Neutrophil (primary cell): ENCODE measurements around the gene TJP3.

Experiments used
- H3K27ac ChIP-seq: fragments of 200-600 bp; sonication (generic); 2 replicates; pipeline ENCODE4 v1.5.1; 2016; ENCODE audit warnings: mild to moderate bottlenecking, moderate library complexity
- H3K27me3 ChIP-seq: fragments of 200-600 bp; sonication (generic); 2 replicates; pipeline ENCODE4 v1.6.0; 2016; ENCODE audit warnings: mild to moderate bottlenecking
- H3K36me3 ChIP-seq: fragments of 200-600 bp; sonication (generic); 2 replicates; pipeline ENCODE4 v1.5.1; 2017
- H3K4me1 ChIP-seq, 2 experiments: fragments of 200-600 bp in 1 of 2; sonication (generic) in 1 of 2; 1 replicate in 1 of 2; 2 replicates in 1 of 2; pipeline versions ENCODE4 v1.5.1 to v1.6.1; 2013 to 2016; ENCODE audit warnings: low read depth in 1 of 2, low read length in 1 of 2, mild to moderate bottlenecking in 1 of 2, moderate library complexity in 1 of 2; ENCODE audit not compliant: control insufficient read depth in 1 of 2, insufficient read depth in 1 of 2
- H3K4me3 ChIP-seq, 2 experiments: fragments of 200-600 bp in 1 of 2; sonication (generic) in 1 of 2; 1 replicate in 1 of 2; 2 replicates in 1 of 2; pipeline ENCODE4 v1.5.1; 2013 to 2016; ENCODE audit warnings: low read depth in 1 of 2, low read length in 1 of 2, mild to moderate bottlenecking in 1 of 2, moderate library complexity in 1 of 2
- H3K9me3 ChIP-seq: fragments of 200-600 bp; sonication (generic); 2 replicates; pipeline ENCODE4 v1.5.1; 2016
- CTCF ChIP-seq: fragments of 200-600 bp; sonication (generic); IDR thresholded peaks from 2 replicates; pipeline ENCODE4 v1.5.1; 2016; ENCODE audit warnings: antibody characterized with exemption

Gene TJP3

DNA sequence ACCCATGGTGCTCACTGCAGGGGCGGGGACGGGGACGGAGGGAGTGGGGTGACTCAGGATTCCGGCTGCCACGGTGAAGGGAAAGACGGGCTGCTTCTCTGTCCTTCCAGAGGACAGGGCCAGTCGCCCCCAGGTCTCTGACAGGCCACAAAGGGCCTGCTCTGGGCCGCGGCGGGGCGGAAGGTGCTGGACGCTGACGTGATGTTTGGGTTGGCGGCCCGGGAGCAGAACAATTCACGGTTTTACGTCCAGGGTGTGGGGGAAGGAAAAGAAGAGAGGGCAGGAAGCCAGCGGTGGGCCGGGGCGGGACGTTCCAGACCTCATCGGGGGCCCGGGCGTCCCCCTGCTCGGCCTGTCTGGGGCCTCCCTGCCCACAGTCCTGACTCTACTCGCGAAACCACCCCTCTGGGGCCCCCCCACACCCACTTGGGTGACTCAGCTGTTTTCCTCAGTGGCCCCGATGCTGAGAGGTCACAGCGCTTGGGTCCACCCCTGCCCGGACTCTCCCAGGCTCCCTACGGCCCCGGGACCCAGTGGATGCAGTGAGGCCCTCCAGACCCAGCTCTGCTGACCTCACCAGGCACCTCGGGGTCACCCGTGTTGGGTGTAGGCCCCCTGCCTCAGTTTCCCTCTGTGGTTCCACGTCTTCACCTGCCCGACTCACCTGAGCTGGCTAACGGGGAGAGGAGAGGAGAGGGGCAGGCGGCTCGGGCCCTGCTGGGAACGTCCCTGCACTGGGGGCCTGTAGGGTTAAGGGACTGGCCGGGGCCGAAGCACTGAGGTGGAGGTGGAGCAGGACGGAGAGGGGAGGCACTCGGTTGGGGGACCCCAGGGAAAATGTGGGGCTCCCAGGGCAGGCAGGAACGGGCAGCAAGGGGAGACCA lies 37.1 kb upstream of the TJP3 start:
- Histone ChIP-seq H3K36me3 (peaks cover 18% of the 10 kb centered on the region), H3K4me1 (peaks cover 10 to 16% of the 10 kb centered on the region in 2 experiments), H3K27ac (no peak overlapping the region), H3K27me3 (peaks cover 30% of the 10 kb centered on the region), H3K9me3 (no peaks in the 10 kb centered on the region), H3K4me3 (no peak overlapping the region)
- TF ChIP-seq CTCF, result no peak

GRCh38 chr19:3671680-3672574 lies 36.3 kb upstream of the TJP3 start:
- TF ChIP-seq CTCF, result no peak
- H3K36me3 ChIP-seq, result peaks cover 9% of the 10 kb centered on the region
- peaks cover 10 to 16% of the 10 kb centered on the region in 2 experiments for H3K4me1 ChIP-seq
- no peak overlapping the region for H3K4me3 ChIP-seq
- H3K27ac ChIP-seq, result no peak overlapping the region
- no peaks in the 10 kb centered on the region for H3K9me3 ChIP-seq
- peaks cover 30% of the 10 kb centered on the region for H3K27me3 ChIP-seq

DNA sequence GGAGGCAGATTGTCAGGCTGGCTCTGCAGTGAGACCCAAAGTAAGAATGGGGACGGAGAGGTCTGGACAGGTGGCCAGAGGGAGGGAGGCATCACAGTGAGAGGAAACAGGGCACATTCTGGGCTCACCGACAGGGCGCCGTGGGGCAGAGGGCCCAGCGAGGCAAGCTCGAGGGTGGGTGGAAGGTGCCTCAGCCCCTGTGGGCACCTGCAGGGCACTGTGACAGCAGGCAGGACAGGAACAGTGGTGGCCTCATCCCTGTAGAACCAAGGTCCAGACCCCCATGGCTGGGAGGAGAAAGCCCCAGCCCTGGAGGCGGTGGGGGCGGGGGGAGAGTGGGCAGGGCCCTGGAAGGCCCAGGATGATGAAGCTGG lies 35.6 kb upstream of the TJP3 start:
- Histone ChIP-seq H3K4me3 (no peak overlapping the region), H3K9me3 (no peaks in the 10 kb centered on the region), H3K27me3 (peaks cover 30% of the 10 kb centered on the region), H3K36me3 (peaks cover 5% of the 10 kb centered on the region), H3K27ac (no peak overlapping the region), H3K4me1 (peaks cover 10 to 16% of the 10 kb centered on the region in 2 experiments)
- TF ChIP-seq CTCF, result no peak

DNA sequence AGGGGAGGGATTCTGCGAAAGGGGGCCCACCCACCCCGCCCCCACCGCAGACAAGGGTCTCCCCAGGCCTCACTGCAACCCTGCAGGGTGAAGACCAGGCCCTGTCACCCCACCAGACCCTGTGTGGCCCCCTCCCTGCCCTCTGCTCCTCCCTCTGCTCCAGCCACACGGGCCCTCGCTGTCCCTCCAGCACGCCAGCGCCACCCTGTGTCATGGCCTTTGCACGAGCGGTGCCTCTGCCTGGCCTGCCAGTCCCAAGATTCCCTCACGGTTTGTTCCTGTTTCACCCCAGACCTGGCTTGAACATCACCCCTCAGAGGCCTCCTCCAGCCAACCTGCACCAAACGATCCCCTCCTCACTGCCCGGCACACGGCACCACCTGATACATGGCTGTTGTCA lies 35.2 kb upstream of the TJP3 start:
- Histone ChIP-seq H3K27me3 (peaks cover 30% of the 10 kb centered on the region), H3K4me1 (peaks cover 10 to 16% of the 10 kb centered on the region in 2 experiments), H3K27ac (no peak overlapping the region), H3K4me3 (no peak overlapping the region), H3K36me3 (peaks cover 5% of the 10 kb centered on the region), H3K9me3 (no peaks in the 10 kb centered on the region)
- no peak for TF ChIP-seq CTCF

DNA sequence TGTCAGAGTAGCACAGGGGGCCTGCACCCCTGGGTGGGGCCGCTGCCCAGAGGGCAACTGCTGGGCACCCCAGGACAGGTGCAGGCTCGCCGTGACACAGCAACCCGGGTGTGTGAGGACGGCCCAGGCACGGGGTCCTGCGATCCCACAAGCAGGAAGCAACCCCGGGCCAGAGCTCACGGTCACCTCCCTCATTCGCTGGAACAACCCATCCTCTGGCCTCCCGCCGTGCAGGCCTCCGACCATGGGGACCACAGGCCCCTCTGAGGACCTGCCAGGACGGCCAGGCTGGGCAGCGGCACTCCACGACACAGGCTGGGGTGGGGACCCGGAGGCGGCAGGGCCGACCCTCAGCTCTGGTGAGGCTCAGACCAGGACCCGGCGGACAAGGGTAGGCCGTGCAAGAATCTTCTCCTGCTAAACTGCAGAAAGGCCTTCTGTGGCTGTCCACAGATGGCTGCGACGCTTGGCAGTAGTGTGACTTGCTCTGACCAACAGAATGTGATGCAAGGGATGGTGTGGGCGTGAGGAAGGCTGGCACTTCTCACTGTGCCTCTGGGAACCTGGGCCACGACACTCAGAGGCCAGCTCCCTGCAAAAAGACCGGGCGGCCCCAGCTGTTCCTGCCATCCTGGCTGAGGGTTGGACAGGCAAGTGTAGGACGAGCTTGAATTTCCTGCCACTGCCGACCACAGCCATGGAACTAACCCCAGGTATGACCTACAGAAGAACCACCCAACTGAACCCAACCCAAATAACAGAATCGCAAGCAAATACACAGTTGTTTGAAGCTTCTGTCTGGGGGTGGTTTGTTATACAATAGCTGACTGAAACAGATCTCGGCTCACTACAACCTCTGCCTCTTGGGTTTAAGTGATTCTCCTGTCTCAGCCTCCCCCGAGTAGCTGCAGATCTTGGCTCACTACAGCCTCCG lies 34.4 kb upstream of the TJP3 start:
- TF ChIP-seq CTCF, result no peak
- Histone ChIP-seq H3K27me3 (peaks cover 30% of the 10 kb centered on the region), H3K9me3 (no peaks in the 10 kb centered on the region), H3K27ac (no peak overlapping the region), H3K4me1 (peaks cover 10 to 16% of the 10 kb centered on the region in 2 experiments), H3K36me3 (no peaks in the 10 kb centered on the region), H3K4me3 (no peak overlapping the region)
